ENCODE results near the gene BARHL1.

GRCh38 chr9:132590037-132590317, 7.6 kb downstream of the BARHL1 start:
- TF ChIP-seq CTCF (IDR thresholded peaks at IDR 0.05; ENCODE audit: low read depth, low read length, poor library complexity, severe bottlenecking) (no peak), EZH2phosphoT487 (IDR thresholded peaks at IDR 0.05; ENCODE audit: borderline replicate concordance, low read length) (no peak)

All from DOHH2 (cell line).